ENCODE data around the gene CYP27C1.

GRCh38 chr2:127145280-127145895 is 74.7 kb downstream of the CYP27C1 start:
- TF ChIP-seq, protein P1, sequence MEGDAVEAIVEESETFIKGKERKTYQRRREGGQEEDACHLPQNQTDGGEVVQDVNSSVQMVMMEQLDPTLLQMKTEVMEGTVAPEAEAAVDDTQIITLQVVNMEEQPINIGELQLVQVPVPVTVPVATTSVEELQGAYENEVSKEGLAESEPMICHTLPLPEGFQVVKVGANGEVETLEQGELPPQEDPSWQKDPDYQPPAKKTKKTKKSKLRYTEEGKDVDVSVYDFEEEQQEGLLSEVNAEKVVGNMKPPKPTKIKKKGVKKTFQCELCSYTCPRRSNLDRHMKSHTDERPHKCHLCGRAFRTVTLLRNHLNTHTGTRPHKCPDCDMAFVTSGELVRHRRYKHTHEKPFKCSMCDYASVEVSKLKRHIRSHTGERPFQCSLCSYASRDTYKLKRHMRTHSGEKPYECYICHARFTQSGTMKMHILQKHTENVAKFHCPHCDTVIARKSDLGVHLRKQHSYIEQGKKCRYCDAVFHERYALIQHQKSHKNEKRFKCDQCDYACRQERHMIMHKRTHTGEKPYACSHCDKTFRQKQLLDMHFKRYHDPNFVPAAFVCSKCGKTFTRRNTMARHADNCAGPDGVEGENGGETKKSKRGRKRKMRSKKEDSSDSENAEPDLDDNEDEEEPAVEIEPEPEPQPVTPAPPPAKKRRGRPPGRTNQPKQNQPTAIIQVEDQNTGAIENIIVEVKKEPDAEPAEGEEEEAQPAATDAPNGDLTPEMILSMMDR (IDR thresholded peaks at IDR 0.05): no peak
- TF ChIP-seq POLR2AphosphoS5 (IDR thresholded peaks at IDR 0.05): no peak
